Measurements from ENCODE around the gene ZNF862.

DNA sequence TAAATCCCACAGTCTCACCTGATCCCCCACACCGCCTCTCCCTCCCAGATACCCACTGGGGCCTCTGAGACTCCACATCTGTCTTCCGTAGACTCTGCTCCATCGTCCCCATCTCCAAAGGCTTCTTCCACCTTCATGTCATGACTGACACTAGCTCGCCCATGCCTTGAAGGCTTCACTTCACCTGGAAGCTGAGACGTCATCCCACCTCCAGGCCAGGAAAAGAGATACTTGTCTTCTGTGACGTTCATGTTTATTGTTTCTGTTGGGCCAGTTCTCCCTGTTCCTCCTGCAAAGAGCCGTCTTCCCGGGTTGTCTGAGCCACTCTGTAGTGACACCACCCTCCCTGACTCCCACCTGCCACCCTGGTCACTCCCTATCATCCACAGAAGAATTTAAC is 3.6 kb upstream of the ZNF862 start:
- TF ChIP-seq, protein P1, sequence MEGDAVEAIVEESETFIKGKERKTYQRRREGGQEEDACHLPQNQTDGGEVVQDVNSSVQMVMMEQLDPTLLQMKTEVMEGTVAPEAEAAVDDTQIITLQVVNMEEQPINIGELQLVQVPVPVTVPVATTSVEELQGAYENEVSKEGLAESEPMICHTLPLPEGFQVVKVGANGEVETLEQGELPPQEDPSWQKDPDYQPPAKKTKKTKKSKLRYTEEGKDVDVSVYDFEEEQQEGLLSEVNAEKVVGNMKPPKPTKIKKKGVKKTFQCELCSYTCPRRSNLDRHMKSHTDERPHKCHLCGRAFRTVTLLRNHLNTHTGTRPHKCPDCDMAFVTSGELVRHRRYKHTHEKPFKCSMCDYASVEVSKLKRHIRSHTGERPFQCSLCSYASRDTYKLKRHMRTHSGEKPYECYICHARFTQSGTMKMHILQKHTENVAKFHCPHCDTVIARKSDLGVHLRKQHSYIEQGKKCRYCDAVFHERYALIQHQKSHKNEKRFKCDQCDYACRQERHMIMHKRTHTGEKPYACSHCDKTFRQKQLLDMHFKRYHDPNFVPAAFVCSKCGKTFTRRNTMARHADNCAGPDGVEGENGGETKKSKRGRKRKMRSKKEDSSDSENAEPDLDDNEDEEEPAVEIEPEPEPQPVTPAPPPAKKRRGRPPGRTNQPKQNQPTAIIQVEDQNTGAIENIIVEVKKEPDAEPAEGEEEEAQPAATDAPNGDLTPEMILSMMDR (conservative IDR thresholded peaks at IDR 0.05; ENCODE audit: low read length) = no peak
- no peak for TF ChIP-seq EZH2phosphoT487 (IDR thresholded peaks at IDR 0.05; ENCODE audit: borderline replicate concordance, low read depth, low read length)
